HG02798 (cell line): Measurements from ENCODE around the gene HYDIN.
"Not testable (repeated sequence)": the region's sequence is repeated elsewhere in the genome, so short reads cannot be mapped to it uniquely, and the experiment has no call there.

Source experiments
- ATAC-seq: cut with Tn5 transposase; IDR thresholded peaks from one replicate; pipeline ENCODE4 v1.9.1; 2021; ENCODE audit warnings: mild to moderate bottlenecking; ENCODE audit not compliant: unreplicated experiment, poor library complexity

HYDIN gene

GRCh38 chr16:71143246-71143645 is 87.3 kb downstream of the HYDIN start:
- not testable (repeated sequence) for ATAC-seq

GRCh38 chr16:71110565-71110964 is 120.0 kb downstream of the HYDIN start:
- ATAC-seq: not testable (repeated sequence)

- ATAC-seq: not testable (repeated sequence)
Observed at GRCh38 chr16:71109656-71110208, 120.8 kb downstream of the HYDIN start.

GRCh38 chr16:71105881-71106280 is 124.6 kb downstream of the HYDIN start:
- not testable (repeated sequence) for ATAC-seq

DNA sequence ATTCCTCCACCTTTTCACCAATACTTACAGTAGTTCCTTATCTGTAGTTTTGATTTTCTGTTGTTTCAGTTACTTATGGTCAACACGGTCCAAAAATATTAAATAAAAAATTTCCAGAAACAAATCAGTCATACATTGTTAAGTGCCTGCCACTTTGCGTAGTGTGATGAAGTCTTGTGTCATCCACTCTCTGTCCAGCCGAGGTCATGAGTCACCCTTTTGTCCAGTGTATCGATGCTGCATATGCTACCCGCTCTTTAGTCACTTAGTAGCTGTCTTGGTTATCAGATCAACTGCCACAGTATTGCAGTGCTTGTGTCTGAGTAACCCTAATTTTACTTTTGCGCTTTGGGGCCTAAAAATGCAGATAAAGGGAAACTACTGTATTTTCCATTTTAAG is 146.9 kb downstream of the HYDIN start:
- ATAC-seq: not testable (repeated sequence)

- ATAC-seq: not testable (repeated sequence)
Observed at GRCh38 chr16:71080777-71081176, 149.7 kb downstream of the HYDIN start.

DNA sequence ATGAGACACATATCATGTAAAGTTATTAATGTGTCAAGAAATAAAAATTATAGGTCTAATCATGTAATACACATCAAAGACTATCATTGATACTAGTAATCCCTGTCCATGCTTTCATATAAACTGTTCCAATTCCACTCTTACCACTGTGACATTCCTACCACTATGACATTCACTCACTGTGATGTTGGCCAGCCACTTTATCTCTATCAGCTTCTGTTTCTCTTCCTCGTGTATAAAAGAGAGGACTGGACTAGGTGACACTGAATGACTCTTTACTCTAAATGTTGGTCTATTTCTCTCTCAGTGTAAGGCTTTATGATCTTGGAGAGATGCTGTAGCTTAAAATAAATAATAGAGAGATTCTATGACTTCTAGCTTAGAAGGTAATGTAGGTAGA is 150.3 kb downstream of the HYDIN start:
- not testable (repeated sequence) for ATAC-seq

DNA sequence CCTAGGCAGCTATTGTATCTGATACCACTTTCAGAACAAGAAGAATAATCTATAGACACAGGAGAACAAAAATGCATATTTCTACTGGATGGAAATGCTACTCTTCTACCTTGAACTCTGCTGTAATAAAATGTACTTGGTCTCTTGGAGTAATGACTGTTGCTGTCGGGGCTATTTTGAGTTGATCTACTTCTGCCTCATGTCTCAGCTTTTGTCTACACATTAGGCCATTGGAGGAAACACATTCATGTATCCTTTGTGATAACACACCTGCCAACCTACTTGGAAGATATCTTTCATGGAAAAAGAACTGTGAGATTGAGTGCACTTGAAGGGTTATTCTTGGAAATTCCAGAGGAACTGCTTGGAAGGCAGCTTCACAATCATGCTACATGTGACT is 159.9 kb downstream of the HYDIN start:
- ATAC-seq: not testable (repeated sequence)

- not testable (repeated sequence) for ATAC-seq
Observed at GRCh38 chr16:71069842-71070241, 160.7 kb downstream of the HYDIN start.

DNA sequence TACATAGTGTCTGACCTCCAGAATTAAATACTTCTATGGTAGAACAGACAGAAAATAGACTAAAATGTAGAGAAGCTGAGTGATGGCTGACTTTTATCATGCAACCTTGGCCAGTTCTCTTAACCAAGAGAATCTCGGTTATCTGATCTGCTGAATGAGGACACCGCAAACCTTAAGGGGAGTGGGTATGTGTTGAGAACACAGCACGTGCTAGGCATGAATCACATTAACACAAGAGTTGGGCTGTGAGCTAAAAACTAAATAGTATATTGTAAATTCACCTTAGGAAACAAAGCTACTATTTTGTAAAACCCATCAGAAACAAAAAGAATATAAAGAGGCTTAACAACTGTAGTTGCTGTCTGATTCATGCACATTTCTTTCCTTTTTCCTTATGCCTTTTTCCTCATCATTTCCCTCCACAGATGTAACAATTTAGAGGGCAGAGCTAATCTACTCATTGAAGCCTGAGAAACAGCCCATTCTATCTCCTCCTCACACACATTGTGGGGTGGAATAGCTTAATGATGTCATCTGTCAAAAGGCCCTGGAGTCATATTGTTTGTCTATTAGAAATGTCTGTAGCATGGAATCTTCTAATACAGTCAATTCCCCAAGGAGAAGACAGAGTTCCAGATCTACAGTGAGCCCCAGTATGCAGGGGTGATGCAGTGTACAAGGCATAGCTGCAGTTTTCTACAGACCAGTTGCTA is 176.5 kb downstream of the HYDIN start:
- not testable (repeated sequence) for ATAC-seq

- not testable (repeated sequence) for ATAC-seq
Observed at GRCh38 chr16:71050307-71050706, 180.2 kb downstream of the HYDIN start.

DNA sequence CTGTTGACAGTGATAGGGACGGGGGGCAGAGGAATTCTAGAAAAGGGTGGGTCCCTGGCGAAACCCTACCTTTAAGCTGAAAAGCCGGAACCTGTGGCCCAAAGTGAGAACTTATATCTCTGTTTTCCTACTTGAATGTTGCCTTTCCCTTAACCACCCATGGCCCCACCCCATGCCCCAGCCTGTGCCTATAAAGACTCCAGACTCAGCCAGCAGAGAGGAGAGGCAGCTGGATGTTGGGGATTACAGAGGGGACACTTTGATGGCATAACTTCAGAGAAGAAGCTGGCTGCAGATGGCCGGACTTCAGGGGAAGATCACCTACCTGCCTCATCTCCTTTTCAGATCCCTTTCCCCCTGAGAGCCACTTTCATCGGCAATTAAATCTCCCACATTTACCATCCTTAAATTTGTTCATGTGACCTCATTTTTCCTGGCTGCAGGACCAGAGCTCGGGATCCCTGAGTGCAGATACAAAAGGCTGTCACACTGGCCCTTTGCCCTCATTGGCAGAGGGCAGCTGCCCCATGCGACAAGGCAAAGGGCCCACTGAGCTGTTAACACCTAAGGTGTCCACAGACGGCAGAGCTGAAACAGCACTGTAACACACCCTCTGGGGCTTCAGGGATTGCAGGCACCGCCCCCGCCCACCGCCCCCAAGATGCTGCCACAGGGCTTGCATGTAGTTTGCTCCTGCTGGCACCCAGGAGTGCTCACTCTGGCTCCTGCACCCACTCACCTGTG is 191.0 kb downstream of the HYDIN start:
- ATAC-seq: not testable (repeated sequence)

DNA sequence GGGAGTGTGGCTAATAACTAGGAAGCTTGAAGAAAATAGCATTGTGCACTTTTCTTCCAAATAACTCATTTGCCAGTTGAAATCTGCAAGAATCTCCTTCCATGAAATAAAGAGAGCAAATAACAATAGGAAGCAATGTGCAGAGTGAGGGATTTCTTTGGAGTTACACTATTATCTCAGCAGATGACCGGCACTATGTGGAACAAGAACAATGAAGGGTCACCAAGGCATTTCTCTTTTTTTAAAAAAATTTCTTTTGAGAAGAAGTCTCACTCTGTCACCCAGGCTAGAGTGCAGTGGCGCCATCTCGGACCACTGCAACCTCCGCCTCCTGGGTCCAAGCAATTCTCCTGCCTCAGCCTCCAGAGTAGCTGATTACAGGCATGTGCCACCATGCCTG is 192.1 kb downstream of the HYDIN start:
- ATAC-seq: not testable (repeated sequence)

DNA sequence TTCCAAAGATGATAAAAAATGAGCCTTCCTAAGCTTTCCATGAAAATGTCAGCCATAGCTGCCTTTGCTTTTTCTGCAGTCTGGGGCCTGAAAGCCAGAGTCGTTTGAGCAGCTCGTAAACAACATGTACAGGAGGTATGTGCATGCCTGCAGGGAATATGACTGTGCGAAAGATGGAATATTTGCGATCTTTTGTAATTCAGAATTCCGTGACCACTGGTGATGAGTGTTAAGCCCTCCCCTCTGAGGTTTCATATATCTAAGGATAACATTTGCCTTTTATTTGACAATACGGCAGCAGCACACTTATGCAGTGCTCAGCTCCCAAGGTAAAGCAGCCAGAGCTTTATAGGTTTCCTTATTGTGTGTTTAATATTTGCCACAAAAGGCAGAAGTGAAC is 192.5 kb downstream of the HYDIN start:
- not testable (repeated sequence) for ATAC-seq

DNA sequence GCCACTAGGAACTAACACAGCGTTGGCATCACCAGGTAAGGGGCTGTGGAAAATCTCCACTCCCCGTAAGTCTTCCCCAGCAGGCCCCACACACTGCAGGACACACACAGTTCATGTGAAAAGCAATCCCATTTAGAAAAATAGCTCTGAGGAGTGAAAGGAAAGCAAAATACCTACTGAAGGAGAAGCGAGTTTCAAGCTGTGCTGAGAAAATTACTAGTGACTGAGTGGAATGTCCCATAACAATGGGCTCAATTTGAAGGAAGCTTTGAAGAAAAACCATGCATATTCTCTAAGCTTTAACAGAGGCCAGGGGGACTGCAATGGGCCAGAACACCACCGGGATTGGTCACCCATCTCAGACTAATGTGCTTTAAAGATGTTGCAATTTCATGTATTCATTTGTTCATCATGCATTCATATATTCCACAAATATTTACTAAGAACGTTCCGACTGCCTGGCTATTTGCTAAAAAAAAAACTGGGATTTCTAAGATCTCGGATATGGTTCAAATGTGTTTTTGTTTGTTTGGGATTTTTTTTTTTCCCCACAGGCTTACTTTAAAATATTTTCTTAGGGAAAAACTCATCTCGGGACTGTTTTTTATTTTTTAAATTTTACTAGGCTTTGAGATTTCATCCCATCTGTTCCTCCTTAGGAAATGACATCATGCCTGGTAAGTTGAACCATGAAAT is 202.3 kb downstream of the HYDIN start:
- not testable (repeated sequence) for ATAC-seq

GRCh38 chr16:71027511-71027910 is 203.0 kb downstream of the HYDIN start:
- ATAC-seq: not testable (repeated sequence)

GRCh38 chr16:71023851-71024439 is 206.6 kb downstream of the HYDIN start:
- ATAC-seq: not testable (repeated sequence)

DNA sequence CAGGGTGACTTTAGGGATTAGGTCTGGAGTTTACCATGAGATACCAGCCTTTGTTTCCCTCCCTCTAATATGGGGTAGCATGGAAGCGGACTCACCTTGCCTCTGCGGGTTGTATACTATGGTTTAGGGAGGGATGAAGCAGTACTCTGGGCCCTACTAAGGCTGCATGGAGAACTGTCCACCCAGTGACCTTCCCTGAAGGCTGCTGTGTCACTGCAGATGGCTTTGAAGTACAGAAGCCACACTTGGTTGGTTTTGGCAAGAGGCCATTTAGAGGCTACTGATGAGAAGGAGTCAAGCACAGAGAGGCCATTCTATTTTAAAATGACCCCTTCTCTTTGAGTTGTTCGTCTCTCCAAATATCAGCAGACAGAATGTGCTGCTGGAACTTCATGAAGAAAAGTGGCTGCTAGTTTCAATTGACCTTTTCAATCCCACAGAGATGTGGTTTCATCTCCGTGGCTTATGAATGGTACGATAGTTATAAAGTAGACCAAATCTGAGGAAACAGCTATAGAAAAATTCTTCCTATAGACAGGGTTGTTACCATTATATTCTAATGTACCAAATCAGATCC is 208.5 kb downstream of the HYDIN start:
- not testable (repeated sequence) for ATAC-seq

GRCh38 chr16:71019067-71019682 is 211.3 kb downstream of the HYDIN start:
- not testable (repeated sequence) for ATAC-seq
